Vagina (tissue), 2 donors: ENCODE results near the gene RFTN1.

Experiments
- POLR2A ChIP-seq, 2 donors: fragments of 450-650 bp; IDR thresholded peaks; one replicate each; pipeline ENCODE4 v1.6.1; 2017; ENCODE audit warnings: antibody characterized with exemption in 2 of 2, mild to moderate bottlenecking in 2 of 2, moderate library complexity in 2 of 2
- TF ChIP-seq, protein P1 (sequence below), 3 experiments: fragments of 450-650 bp in 2 of 3; fragments of 200-600 bp in 1 of 3; sonication (generic) in 1 of 3; IDR thresholded peaks; one replicate each; pipeline ENCODE4 v1.5.1; 2017 to 2019; ENCODE audit warnings: antibody characterized with exemption in 3 of 3, mild to moderate bottlenecking in 2 of 3, moderate library complexity in 2 of 3

GRCh38 chr3:16369276-16369675 lies 144.2 kb downstream of the RFTN1 start:
- TF ChIP-seq, protein P1, sequence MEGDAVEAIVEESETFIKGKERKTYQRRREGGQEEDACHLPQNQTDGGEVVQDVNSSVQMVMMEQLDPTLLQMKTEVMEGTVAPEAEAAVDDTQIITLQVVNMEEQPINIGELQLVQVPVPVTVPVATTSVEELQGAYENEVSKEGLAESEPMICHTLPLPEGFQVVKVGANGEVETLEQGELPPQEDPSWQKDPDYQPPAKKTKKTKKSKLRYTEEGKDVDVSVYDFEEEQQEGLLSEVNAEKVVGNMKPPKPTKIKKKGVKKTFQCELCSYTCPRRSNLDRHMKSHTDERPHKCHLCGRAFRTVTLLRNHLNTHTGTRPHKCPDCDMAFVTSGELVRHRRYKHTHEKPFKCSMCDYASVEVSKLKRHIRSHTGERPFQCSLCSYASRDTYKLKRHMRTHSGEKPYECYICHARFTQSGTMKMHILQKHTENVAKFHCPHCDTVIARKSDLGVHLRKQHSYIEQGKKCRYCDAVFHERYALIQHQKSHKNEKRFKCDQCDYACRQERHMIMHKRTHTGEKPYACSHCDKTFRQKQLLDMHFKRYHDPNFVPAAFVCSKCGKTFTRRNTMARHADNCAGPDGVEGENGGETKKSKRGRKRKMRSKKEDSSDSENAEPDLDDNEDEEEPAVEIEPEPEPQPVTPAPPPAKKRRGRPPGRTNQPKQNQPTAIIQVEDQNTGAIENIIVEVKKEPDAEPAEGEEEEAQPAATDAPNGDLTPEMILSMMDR (IDR thresholded peaks at IDR 0.05), result no peak
- no peak for TF ChIP-seq POLR2A (IDR thresholded peaks at IDR 0.05)
